Stimulated activated CD8-positive, alpha-beta memory T cell treated with anti-CD3 and anti-CD28 coated beads, Interleukin-12 subunit alpha, Interleukin-12 subunit beta, amount 100 ng/mL, for 1 hour (primary cell): ENCODE measurements around the gene CCDC106.

Source experiments
- DNase-seq: peaks from one replicate; pipeline ENCODE4 v3.0.0-alpha.2; 2020; ENCODE audit warnings: low read depth

CCDC106 gene

GRCh38 chr19:55684946-55685681, 37.1 kb downstream of the CCDC106 start:
- no peak for DNase-seq

DNA sequence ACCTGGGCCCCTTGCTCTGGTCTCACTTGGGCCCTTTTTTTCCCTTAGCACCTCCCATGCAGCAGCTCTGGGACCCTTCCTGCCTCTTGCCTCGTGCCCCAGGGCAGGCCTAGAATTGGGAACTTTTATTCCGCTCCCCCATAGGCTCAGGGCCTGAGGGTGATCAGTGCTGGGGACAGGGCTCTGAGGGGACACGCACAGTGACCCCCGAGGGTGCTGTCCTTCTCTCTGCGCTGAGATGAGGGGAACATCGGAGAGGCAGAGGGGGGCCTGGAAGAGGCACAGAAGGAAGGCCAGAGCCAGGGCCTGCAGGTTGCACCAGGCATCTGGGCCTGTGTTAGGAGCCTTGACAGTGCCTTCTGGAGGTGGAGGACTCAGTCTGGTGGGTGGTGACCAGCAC, 37.8 kb downstream of the CCDC106 start:
- no peak for DNase-seq

GRCh38 chr19:55686311-55687050, 38.5 kb downstream of the CCDC106 start:
- DNase-seq = no peak

- DNase-seq = no peak
Observed at GRCh38 chr19:55687281-55688201, 39.5 kb downstream of the CCDC106 start.

- DNase-seq = no peak
Observed at GRCh38 chr19:55688422-55689218, 40.6 kb downstream of the CCDC106 start.

DNA sequence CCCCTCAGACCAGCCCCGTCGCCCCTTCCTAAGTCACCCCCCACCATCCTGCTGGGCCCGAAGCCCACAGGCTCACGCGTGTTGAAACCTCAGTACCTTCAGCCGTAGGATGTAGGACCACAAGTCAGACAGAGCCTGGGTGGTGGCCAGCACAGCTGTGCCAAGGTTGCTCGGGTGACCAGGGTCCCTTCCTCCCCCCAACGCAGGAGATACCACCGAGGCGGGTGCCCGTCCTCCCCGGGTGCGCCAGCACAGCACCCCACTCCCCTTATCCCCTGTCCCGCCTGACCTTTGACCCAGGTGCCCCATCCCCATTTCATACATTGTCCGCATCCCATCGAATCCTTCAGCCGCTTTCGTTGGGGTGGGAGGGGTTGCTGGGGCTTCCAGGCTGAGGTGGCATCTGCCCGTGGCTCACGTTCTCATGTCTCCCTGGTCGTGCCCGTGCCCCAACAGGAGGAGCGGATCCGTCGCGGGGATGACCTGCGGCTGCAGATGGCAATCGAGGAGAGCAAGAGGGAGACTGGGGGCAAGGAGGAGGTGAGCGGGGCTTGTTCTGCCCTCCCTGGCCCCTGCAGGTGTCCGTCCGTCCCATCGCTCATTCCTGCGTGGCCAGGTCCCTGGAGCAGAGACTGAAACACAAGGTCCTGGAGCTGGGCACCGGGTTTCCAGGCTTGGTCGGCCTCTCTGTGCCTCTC, 41.5 kb downstream of the CCDC106 start:
- no peak for DNase-seq

DNA sequence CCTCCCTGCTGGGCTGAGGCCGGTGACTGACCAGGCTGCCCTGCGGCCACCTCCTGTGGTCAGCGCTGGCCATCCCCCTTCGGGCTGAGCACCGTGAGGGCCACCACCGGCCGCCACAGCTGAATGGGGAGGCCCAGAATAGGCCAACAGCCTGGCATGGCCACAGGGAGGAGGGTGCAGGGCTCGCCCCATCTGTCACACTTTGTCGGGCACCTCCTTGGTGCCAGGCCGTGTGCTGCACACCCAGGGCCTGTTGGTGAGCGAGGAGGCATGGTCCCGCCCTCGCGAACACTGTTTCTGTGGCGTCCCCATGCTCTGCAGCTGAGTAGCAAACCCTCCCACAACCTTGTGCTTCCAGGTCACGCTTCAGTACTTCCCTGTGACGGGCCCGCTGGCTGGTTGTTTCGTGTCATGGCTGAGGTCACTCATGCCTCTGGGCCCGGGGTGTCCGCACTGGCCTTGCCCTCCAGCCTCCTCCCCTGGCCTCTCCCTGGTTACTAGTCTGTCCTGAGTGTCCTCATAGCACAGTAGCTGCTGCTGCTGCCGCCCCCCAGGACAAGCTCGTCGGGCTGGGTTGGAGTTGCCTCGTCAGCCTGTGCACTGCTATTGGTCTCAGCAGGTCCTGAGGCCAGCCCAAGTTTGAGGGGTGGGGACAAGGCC, 42.2 kb downstream of the CCDC106 start:
- DNase-seq = no peak

GRCh38 chr19:55690769-55691545, 42.9 kb downstream of the CCDC106 start:
- DNase-seq = no peak

GRCh38 chr19:55691561-55692481, 43.8 kb downstream of the CCDC106 start:
- DNase-seq = no peak

GRCh38 chr19:55692681-55693081, 44.7 kb downstream of the CCDC106 start:
- no peak for DNase-seq

DNA sequence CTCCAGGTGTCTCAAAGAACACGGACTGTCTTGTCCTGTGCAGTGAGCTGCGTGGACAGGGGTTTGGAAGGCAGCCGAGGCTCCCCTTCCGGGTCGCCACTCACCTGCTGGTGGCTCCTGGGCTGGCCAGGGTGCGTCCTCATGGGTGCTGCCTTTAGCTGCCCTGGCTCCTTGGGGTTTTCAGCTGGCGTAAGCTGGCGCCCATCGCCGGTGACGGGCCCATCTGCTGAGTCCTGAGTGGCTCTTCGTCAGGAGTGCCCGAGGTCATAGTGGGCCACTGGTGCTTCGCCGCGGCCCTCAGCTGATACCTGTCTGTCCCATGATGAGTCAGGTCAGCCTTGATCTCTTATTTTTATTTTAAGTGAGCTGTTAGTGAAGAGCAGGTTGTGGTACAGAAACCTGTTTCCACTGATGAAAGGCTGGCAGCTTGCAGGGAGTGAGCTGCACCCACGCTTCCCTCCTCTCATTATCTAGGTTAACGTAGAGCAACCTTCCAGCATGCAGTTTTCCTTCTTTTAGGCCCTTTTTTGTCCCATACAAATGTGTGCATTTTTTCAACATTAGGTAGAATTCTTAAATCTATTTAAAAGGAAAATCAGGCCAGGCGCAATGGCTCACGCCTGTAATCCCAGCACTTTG, 45.4 kb downstream of the CCDC106 start:
- DNase-seq = no peak

DNA sequence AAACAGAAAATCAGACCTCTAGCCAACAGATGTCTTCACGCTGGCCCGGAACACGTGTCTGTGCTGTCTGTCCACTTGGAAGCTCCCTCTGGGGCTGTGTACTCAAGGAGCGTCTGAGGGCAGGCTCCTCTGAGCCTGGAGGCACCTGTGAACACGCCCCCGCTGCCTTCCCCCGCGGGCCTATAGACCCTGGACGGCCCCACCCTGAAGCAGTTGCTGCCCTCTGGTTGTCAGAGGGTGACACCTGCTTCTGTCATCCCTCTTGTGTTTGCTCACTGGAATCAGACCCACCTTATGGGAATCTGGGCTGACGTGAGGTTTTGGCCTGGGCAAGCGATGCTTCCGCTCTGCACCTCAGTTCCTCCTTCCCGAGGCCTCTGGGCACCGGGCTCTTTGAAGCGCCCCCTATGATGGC, 46.2 kb downstream of the CCDC106 start:
- no peak for DNase-seq

DNA sequence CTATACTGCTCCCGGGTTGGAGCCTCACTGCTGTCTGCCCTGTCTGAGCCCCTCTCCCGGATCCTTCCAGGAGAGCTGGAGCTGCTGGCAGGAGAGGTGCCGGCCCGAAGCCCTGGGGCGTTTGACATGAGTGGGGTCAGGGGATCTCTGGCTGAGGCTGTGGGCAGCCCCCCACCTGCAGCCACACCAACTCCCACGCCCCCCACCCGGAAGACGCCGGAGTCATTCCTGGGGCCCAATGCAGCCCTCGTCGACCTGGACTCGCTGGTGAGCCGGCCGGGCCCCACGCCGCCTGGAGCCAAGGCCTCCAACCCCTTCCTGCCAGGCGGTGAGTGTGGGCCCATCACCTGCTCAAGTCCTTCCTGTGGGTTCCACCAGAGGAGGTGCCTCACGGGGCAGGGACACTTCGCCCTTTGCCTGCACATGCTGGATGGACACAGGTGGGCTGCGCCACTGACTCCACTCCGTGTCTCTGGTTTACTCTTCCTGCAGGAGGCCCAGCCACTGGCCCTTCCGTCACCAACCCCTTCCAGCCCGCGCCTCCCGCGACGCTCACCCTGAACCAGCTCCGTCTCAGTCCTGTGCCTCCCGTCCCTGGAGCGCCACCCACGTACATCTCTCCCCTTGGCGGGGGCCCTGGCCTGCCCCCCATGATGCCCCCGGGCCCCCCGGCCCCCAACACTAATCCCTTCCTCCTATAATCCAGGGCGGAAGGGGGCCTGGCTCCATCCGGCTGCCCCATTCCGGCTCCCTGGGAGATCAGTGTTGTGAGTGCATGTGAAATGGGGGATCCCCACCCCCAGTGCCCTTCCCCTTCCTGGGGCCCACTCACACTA, 46.9 kb downstream of the CCDC106 start:
- DNase-seq = no peak

GRCh38 chr19:55695511-55696290, 47.7 kb downstream of the CCDC106 start:
- no peak for DNase-seq

DNA sequence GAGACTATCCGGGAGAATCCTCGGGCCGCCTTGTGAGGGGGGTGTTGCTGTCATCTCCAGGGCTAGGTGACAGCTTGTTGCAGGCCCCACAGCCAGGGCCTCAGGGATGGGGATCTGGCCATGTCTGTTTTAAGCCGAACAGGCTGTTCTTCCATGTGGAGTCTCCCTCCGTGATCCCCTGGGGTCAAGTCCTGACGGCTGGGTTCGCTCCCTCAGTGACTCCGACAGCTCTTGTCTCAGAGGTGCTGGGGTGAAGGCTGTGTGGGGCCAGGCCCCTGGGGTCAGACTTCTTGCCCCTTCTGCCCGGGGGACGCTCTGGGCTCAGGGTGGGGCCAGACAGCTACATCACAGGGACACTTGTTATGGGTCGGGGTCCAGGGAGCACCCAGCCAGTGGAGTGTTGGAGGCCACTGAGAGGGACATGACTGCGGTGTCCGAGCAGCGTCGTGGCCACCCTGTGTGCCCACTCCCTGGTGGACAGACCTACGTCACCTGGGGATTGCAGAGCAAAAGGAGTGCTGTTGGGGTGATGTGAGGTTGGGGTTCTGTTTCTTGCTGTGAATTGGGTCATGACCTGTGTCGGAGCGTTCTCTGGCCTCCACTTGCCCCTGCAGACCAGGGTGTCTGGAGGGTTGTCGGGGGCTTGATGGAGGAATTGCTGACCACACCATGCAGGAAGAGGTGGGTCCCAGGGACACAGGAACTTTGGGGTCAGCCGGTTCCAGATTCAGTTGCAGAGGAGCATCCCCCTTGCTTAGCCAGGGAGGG, 48.5 kb downstream of the CCDC106 start:
- no peak for DNase-seq

- no peak for DNase-seq
Observed at GRCh38 chr19:55697069-55697440, 49.0 kb downstream of the CCDC106 start.
